Astrocyte of the spinal cord (primary cell): ENCODE results near the gene PRSS3.
"Not testable (repeated sequence)": the region's sequence is repeated elsewhere in the genome, so short reads cannot be mapped to it uniquely, and the experiment has no call there.

Source experiments
- DNase-seq: peaks from one replicate; pipeline ENCODE4 v3.0.0; 2011; ENCODE audit warnings: low read depth, low spot score
- H3K4me3 ChIP-seq: 2 replicates; pipeline ENCODE4 v1.5.1; 2011; ENCODE audit warnings: low read depth, mild to moderate bottlenecking, low read length, moderate library complexity
- CTCF ChIP-seq: IDR thresholded peaks from 2 replicates; pipeline ENCODE4 v1.5.1; 2012; ENCODE audit warnings: low read depth, mild to moderate bottlenecking, low read length, inconsistent platforms
- in situ Hi-C: cut with HindIII; loops from 2 replicates; pipeline ENCODE4 v1.10.0; 2017; ENCODE audit warnings: low sequenced_read_pairs

Gene PRSS3

GRCh38 chr9:33780276-33780675 lies 15.1 kb upstream of the PRSS3 start:
- H3K4me3 ChIP-seq = no peak overlapping the region
- no peak for DNase-seq
- no peak for TF ChIP-seq CTCF
- in situ Hi-C loops = no loop called here

- in situ Hi-C loops = no loop called here
- H3K4me3 ChIP-seq = no peak overlapping the region
- TF ChIP-seq CTCF = no peak
Observed at GRCh38 chr9:33781736-33782135, 13.6 kb upstream of the PRSS3 start.

GRCh38 chr9:33782395-33783152 lies 12.8 kb upstream of the PRSS3 start:
- no peak for TF ChIP-seq CTCF
- peak; percentile 73 for DNase-seq
- no peak overlapping the region for H3K4me3 ChIP-seq
- in situ Hi-C loops = no loop called here

More at GRCh38 chr9:33781736-33782135, 13.6 kb upstream of the PRSS3 start:
- no peak for DNase-seq

GRCh38 chr9:33785914-33786313 lies 9.4 kb upstream of the PRSS3 start:
- peak; percentile 33 for TF ChIP-seq CTCF
- no peak for DNase-seq
- H3K4me3 ChIP-seq = no peak overlapping the region
- in situ Hi-C loops = no loop called here

GRCh38 chr9:33786681-33787080 lies 8.7 kb upstream of the PRSS3 start:
- DNase-seq = no peak
- in situ Hi-C loops = no loop called here
- H3K4me3 ChIP-seq = no peak overlapping the region
- TF ChIP-seq CTCF = no peak

- in situ Hi-C loops = no loop called here
- no peak for TF ChIP-seq CTCF
- no peak for DNase-seq
- H3K4me3 ChIP-seq = no peak overlapping the region
Observed at GRCh38 chr9:33787839-33788238, 7.5 kb upstream of the PRSS3 start.

GRCh38 chr9:33789429-33789828 lies 5.9 kb upstream of the PRSS3 start:
- in situ Hi-C loops, DNase-seq, H3K4me3 ChIP-seq: not testable (repeated sequence)
